Erythroblast (primary cell): ENCODE data around the gene OMA1.

Experiments
- GATA1 ChIP-seq: IDR thresholded peaks from 2 replicates; pipeline ENCODE4 v1.6.1; 2011; ENCODE audit warnings: low read depth, mild to moderate bottlenecking, control low read depth, low read length, moderate library complexity
- POLR2A ChIP-seq: IDR thresholded peaks from 2 replicates; pipeline ENCODE4 v1.6.1; 2011; ENCODE audit warnings: mild to moderate bottlenecking, low read length

DNA sequence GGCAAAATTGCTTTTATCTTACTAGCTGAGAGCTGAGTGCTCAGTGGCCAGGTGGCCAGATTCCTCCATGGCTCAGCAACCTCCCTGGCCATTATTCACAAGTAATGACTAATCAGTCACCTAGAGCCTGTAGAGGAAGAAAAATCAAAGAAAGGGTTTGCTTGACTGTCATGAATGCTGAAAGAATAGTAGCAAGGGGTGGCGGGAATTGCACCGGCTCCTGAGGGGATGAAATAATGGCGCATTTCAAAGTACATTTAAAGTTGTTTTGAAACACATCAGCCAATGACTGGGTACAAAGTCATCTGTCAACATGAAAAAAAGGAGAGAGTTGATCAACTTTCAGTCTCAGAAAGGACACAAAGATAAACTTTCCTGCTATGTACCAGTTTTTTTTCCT lies 99.5 kb downstream of the OMA1 start:
- TF ChIP-seq POLR2A (no peak), GATA1 (no peak)
